ENCODE results near the gene BAHCC1.

BAHCC1 gene

GRCh38 chr17:81493198-81494038 is 98.2 kb downstream of the BAHCC1 start:
- no peak for DNase-seq (ENCODE audit: low spot score)

- DNase-seq (ENCODE audit: low spot score): no peak
These were observed 99.5 kb downstream of the BAHCC1 start for GRCh38 chr17:81494626-81495377.

GRCh38 chr17:81498953-81499600 is 103.8 kb downstream of the BAHCC1 start:
- DNase-seq (ENCODE audit: low spot score): no peak

- no peak for DNase-seq (ENCODE audit: low spot score)
These were observed 104.3 kb downstream of the BAHCC1 start for GRCh38 chr17:81499601-81499970.

GRCh38 chr17:81500047-81500446 is 104.8 kb downstream of the BAHCC1 start:
- no peak for DNase-seq (ENCODE audit: low spot score)

GRCh38 chr17:81502471-81503017 is 107.3 kb downstream of the BAHCC1 start:
- DNase-seq (ENCODE audit: low spot score): no peak

GRCh38 chr17:81503619-81504018 is 108.4 kb downstream of the BAHCC1 start:
- no peak for DNase-seq (ENCODE audit: low spot score)

- DNase-seq (ENCODE audit: low spot score): no peak
These were observed 113.5 kb downstream of the BAHCC1 start for GRCh38 chr17:81508639-81509206.

GRCh38 chr17:81509207-81509971 is 114.1 kb downstream of the BAHCC1 start:
- no peak for DNase-seq (ENCODE audit: low spot score)

- no peak for DNase-seq (ENCODE audit: low spot score)
These were observed 114.9 kb downstream of the BAHCC1 start for GRCh38 chr17:81509972-81510784.

GRCh38 chr17:81510785-81511553 is 115.7 kb downstream of the BAHCC1 start:
- DNase-seq (ENCODE audit: low spot score): no peak

GRCh38 chr17:81511554-81511803 is 116.2 kb downstream of the BAHCC1 start:
- DNase-seq (ENCODE audit: low spot score): no peak

GRCh38 chr17:81511804-81512561 is 116.7 kb downstream of the BAHCC1 start:
- DNase-seq (ENCODE audit: low spot score): no peak

- no peak for DNase-seq (ENCODE audit: low spot score)
These were observed 117.5 kb downstream of the BAHCC1 start, which contains the start of gene ACTG1 for GRCh38 chr17:81512562-81513371. Gene ACTG1 (minus strand): TSS chr17:81512799. CDS start chr17:81512354, 445 bp downstream.

- DNase-seq (ENCODE audit: low spot score): peak; percentile 46
These were observed 118.1 kb downstream of the BAHCC1 start for GRCh38 chr17:81513372-81513752.

- no peak for DNase-seq (ENCODE audit: low spot score)
These were observed 118.7 kb downstream of the BAHCC1 start for GRCh38 chr17:81513753-81514488.

GRCh38 chr17:81514489-81514738 is 119.2 kb downstream of the BAHCC1 start:
- DNase-seq (ENCODE audit: low spot score): no peak
